SKM-1 (cell line): ENCODE results near the gene ROPN1.
"Not testable (repeated sequence)": the region's sequence is repeated elsewhere in the genome, so short reads cannot be mapped to it uniquely, and the experiment has no call there.

ENCODE experiments used
- DNase-seq: peaks from one replicate; lab custom pipeline; 2025; ENCODE audit not compliant: unreplicated experiment; lab: John Stamatoyannopoulos, UW

Gene ROPN1

DNA sequence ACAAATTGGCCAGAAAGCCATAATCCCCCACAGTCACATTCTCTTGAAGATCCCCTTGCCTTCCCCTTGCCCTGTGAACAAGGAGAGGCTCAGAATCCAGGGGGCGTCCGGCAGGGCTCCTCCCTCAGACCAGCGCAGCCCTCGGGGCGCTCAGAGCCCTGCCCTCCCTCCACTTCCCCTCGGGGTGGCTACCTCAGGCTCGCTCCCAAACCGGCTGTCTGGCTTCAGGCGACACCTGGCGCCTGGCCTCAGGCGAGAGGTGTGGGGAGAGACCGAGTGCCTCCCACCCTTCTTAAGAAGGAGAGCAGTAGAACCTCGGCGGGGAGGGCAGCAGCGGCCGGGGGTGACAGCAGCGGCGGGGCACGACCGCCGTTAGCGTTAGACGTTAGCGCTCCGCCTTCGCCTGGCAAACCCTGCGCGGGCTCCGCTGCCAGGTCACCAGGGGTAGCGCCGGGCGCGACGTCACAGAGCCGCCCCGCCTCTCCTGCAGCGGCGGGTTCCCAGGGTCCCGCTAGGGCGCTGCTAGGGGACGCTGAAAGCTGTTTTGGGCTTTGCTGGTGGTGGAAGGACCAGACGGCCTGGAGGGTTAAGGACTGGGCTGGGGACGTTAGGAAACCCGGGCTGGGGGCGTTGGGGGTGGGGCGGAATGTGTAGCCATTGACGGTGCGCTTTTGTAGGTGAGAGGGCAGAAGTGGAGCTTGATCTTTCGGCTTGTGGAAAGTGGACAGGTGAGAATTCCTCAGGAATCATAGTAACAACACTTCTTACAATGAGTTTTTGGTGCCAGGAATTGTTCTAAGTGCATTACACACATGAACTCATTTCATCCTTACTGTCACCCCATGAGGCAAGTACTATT lies at the start of gene ROPN1:
TSS of gene ROPN1 (minus strand) at position 395 of the 859 bp plus-strand sequence. CDS start 11,643 bp downstream, outside the sequence.
- DNase-seq, result not testable (repeated sequence)

DNA sequence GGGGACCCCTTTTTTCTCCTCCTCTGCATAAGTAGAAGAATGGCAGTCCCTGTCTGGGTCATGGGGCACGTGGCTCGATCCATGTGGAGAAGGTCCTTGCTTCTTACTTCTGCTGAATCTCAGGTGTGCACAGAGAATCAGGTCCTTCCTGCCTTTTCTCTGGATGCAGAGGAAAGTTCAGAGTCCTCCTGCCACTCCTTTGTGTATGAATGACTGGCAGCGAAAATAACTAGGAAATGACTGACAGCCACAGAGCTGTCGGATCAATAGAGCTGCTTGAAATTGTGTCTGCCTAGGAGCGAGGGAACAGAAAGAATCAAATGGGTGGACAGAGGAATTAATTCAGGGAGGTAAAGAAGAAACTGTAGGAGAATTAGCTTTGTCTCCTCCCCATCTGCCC lies 49.6 kb upstream of the ROPN1 start:
- DNase-seq, result no peak

DNA sequence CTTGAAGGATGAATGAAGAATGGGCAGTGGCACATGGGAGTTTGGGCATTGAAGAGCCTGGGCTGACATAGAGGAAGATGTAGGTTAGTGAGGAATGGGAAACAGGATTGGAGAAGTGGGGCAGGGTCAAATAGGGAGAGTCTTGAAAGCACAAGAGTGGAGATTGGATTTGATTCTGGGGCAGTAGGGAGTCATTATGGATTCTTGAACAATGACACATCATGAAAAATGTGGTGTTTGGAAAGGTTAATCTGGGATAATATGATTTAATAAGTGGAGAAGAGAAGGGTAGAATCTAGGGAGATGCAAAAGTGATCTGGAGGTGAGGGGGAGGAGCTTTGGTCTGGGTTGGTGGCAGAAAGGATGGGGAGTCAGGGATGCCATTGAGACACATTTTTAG lies 45.4 kb upstream of the ROPN1 start:
- no peak for DNase-seq

DNA sequence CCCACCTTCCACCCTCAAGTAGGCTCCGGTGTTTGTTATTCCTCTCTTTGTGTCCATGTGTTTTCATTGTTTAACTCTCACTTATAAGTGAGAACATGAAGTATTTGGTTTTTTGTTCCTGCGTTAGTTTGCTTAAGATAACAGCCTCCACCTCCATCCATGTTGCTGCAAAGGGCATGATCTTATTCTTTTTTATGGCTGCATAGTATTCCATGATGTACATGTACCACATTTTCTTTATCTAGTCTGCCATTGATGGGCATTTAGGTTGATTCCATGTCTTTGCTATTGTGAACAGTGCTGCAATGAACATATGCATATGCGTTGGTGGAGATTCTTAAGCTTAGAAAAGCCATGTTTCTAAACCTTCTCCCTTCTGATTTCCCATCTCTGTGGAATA lies 44.3 kb upstream of the ROPN1 start:
- not testable (repeated sequence) for DNase-seq

DNA sequence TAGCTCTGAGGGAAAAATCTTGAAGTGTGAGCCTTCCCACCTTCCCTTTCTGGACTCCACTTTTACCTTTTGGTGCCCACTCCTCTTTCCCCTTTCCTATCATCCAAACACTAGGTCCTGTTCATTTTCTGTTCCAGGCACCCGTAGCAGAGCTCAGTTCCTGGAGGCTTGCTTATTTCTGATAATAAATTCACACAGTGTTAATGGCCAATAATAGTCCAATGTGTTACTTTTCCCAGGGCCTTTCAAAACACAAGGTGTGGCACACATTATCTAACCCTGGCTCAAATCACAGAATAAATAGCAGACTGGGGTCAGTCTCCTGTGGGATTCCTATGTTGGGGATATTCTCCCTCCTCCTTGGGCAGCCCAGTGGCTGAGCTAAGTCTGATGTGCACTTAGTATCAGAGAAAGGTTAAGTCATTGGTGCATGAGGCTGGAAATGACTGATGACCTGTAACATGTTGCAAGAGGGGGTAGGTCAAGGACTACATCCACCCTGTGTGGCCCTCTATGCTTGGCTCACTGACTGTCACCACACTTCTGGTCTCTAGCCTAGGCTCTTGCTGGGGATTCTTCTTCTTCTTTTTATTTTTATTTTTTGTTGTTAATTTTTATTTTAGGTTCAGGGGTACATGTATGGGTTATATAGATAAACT lies 43.7 kb upstream of the ROPN1 start:
- DNase-seq, result no peak

DNA sequence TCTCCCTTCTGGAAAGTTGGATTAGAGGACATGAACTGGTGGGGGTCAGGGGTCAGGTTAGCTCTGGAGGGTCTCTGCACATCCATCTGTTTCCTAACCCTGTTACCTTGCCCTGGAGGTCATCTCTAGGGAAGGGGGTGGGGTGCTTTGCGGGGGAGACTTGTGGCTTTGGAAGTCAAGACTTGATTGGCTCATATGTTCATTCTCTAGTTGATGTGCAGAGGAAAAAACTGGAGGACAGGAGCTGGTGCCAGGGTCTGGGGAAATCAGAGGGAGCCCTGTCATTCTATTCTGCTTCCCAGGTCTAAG lies 42.9 kb upstream of the ROPN1 start:
- no peak for DNase-seq

DNA sequence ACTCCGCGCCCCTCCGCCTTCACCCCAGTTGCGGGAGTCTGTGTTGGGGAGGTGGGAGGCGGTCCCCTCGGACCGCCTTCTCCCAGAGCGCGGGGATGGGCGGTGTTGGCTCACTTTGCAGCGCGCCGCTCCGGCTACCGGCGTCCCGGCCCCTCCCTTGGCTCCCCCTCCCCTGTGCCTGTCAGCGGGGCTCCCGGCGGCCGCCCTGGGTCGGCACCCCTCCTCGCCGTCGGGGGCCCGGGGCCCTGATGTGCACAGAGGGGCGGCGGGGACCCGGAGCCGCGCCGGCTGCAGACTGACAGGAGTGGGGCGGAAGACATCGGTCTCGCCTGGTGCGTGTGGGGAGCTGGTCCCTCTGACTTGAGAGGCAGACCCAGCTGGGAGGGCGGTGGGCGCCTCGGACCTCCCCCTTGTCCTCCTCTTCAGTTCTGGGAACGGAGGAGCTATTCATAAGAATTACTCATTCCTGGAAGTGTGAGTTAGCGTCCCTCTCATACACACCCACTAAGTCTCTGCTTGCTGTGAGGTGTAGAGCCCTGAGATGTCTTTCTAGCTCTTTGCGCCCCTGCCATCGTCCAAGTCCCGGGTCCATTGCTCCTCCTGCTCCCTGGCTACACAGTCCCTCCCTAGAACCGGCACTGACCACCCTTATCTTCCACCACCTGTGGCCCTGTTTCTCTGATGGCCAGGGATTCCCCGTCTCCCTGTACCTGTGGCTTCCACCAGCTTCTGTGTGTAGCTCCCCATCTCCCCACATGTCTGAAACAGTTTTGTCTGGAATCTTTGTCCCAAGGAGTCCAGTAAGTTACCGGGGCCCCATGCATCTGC lies 42.3 kb upstream of the ROPN1 start:
- DNase-seq, result no peak

DNA sequence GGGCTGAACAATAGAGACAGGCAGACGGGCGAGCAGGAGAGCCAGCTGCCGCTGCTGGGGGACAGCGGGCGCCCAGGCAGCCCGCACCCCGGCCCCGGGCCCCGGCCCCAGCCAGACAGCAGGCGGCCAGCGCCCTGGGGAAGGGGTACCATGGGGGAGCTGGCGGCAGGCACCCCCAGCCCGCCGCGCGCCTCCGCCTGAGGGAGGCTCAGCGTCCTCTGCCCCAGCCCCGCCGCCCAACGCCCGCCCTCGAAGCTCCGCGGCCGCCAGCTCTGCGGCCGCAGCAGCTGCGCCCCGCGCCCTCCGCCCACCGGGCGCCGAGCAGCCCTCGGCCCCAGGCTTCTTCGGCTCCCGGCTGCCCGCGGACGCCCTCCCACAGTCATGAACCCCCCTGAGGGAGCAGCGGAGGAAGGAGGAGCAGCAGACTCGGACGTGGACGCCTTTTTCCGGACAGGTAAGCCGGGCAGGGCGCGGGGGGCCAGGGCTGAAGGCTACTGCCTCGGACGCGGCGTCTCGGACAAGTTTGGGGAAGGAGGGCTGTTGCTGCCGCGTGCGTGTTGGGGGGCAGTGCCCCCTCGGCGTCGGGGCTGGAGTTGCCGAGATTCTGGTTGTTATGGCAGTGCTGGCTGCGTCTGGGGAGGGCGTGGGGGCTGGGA lies 41.6 kb upstream of the ROPN1 start, which contains the start of gene KALRN:
TSS of gene KALRN (plus strand) at position 10 of the 656 bp plus-strand sequence.
- no peak for DNase-seq

DNA sequence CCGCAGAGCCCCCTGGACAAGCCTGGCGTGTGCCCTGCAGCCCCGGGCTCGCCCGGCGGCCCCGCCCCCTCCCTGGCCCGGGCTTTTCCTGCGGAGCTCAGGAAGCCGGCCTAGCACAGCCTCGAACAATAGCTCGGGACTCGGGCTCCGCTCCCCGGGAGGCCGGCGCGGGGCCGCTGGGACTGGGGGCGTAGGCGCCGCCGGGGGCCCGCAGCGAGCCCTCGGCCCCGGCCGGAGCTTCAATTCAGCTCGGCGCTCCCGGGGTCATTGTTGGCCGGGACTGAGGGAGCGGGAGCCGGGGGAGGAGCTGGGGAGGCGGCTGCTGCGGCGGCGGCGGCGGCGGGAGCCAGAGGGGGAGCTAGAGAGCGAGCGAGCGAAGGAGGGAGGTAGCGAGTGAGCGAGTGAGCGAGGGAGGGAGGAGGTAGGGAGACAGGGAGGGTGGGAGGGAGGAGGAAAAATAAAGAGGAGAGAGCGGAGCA lies 41.0 kb upstream of the ROPN1 start:
- peak; percentile 80 for DNase-seq

DNA sequence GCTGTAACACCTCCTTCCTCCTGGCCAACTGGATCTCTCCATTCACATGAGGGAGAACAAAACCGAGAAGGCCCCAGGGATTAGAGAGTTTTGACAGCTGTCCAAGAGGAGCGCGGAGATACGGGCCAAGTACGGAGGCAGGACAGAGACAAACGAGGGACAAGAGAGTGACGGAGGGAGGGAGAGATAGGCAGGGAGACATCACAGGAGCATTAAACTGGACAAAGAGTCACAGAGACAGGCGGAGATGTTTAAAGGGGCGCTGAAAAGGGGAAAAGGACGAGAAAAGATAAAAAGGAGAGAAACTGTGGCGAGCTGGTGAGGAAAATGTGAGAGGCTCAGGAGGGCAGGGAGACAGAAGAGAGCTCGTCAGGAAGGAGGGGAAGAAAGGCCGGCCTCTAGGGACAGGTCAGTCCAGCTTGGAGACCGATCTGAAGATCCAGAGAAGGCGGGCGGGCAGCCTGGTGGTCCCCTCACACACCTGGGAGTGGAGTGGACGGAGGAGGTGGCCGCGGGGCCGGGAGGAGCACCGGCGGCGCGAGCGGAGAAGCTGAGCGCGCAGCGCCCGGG lies 40.5 kb upstream of the ROPN1 start:
- no peak for DNase-seq

DNA sequence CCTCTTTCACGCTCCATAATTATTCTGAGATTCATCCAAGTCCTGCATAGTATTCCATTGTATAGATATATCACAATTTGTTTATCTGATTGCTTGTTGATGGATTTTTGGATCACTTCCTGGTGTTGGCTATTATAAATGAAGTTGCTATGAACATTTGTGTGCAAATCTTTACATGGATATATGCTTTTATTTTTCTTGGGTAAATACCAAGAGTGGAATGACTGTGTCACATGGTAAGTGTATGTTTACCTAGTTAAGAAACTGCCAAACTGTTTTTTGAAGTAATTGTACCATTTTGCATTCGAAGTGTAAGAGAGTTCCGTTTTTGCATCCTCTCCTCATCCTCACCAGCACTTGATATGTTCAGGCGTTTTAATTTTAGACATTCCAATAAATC lies 34.6 kb upstream of the ROPN1 start:
- no peak for DNase-seq

DNA sequence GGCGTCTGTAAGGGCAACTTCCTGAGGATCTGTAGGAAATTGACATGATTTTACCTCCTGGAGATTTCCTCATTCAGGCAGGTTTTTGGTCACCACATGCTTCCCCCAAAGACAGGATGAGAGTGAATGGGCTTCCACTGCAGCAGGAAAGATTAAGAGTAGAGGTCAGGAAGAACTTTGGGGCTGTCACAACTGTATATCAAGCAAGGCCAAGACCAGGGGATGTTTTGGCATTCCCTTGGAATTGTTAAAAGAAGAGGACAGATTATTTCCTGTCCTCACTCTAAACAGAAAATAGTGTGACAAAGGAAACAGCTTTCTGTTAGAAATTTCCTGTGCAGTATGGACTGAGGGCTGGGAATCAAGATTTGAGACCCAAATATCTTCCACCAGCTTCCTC lies 31.6 kb upstream of the ROPN1 start:
- DNase-seq, result not testable (repeated sequence)

DNA sequence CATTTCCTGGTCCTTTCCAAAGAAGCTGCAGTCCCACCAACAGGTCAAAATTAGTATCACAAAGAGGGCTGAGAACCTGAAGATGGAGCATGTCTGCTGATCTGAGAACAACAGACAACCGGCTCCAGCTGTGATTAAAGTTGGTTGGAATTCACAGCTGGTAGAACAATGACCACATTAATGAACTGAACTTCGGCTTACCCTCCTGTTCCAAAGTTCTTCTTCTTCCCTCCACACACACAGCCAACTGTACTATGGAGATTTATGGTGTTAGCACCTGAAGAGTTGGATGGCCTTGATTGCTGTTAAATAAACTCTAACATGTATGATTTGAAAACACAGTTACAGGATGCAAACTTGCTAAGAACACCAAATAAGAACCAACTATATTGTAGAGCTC lies 27.4 kb upstream of the ROPN1 start:
- no peak for DNase-seq

DNA sequence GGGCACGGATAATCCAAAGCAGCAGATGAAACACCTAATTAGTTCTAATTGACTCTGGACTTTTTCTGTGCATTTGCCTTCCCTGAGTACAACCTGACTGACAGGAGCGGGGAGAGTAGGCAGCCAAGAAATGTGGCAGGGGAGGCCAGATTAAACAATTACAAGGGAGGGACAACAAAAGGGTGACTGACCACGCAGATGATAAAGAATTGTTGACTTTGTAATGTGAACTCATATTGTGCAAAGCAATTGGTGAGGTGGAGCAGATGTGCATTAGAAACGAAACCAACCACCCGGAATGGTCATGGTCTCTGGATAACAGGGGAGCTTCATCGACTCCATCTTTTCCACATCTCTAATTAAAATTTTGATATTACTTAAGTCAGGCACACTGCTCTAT lies 25.6 kb upstream of the ROPN1 start:
- not testable (repeated sequence) for DNase-seq

DNA sequence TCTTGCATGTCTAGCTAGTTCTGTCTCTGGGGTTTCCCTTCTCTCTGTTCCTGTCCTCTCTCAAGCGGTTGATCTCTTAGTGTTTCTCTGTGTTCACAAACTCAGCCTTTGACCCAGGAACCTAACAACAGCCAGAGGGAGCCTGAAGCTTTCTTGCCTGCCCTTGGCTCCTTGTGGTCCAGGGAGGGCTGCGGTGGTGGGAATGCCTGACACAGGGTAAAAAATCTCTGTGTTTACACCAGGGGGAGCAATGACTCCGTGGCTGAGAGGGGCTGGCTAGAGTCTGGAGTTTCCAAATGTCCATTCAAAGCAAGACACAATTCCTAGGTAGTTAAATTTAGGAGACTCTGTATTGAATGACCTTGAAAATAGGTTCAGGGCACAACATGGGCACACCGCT lies 24.6 kb upstream of the ROPN1 start:
- DNase-seq, result not testable (repeated sequence)

DNA sequence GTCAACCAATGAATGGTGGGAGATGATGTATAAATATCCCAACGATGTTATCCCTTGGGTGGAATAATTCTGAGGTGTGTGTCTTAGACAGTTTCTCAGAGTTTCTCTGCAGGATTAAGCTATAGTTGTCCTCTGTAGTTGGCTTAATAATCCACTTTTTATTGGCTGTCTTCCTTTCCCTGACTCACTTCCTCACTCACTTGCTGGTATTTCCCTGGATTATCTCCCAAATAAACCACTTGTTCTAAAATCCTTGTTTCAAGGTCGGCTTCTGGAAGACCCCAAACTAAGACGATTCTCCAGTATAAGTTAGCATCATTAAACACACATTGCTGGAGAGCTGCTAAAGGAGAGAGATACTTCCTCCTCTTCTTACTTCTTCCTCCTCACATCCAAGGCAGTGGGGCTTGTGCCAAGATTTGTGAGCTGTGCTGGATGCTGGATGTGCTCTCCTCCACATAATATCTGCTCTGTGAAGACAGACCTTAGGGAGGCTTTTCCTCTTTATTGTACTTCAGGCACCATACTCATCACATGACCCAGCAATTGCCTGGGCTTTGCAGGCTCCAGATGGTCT lies 22.5 kb upstream of the ROPN1 start:
- DNase-seq, result no peak

DNA sequence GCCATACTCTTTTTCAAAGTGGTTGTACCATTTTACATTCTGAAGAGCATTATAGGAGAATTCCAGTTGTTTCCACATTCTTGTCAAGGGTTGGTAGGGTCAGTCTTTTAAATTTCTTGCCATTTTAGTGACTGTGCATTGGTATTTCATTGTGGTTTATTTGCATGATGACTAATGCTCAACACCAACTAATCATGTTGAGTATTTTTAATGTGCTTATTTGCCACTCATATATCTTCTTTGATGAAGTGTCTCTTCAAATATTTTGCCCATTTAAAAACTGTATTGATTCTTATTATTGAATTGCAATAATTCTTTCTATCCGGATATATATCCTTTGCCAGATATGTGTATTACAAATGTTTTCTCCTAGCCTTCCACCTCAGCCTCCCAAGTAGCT lies 16.4 kb upstream of the ROPN1 start:
- DNase-seq, result not testable (repeated sequence)

DNA sequence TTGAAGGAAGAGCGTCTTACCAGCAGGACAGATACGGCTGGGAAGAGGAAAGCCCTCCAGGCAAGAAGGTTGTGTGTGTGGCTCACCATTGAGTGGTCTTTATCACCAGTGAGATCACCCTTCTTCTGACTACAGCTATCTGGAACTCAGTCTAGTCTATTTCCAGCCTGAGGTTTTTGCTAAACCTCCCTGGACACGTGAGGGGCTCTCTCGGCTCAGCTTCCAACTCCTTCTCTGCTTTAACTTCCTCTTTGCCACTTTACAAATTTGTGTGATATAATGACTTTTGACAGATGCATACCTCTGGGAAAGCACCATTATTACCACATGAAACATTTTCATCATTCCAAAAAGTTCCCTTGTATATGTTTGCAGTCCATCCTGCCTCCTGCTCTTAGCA lies 15.3 kb upstream of the ROPN1 start:
- DNase-seq, result peak; percentile 44

DNA sequence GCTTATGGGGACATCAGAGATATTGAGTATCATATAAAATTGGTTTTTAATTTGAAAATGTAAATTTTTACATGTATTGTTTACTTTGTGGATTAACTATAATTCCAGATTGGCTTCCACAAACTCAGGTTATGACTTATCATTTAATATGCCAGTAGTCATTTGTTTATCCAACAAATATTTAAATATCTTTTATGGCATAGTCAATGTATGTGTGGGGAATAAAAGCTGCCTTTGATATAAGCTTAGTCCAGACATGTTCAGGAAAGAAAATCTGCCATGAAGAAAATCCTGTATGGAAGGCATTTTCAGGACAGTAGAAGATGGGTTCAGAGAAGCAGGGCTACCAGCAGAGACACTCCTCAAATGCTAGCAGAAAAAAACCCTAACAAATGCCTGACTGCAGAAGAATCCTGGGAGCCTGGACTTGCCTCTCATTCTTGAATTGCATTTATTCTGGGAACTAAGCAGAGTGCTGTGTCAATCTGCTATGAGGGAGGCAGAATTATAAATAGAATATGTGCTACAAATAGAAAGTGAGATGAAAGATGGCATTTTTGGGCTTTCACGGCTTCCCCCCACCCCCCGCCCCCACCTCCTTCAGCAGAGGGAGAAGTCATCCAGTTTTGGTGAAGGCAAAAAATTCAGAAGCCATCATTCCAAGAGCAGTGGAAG lies 10.6 kb upstream of the ROPN1 start:
- not testable (repeated sequence) for DNase-seq

DNA sequence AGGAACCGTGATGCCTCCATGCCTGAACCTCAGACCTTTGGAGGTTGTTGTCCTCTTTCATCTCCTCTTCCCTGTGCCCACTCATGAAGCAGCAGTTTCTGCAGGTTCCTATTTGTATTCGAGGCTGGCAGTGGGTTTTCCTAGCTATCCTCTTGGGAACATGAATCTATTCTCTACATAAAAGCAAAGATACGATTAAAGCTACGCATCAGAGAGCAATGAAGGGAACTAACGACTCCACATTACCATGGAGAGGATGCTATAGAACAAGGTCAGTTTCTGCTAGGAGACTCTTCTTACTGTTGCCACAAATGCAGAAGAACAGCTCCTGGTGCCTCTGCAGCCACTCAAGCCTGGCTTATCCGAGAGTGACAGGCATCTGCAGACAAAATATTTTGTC lies 9.4 kb upstream of the ROPN1 start:
- not testable (repeated sequence) for DNase-seq
